ENCODE measurements around the gene BPI.
A peak's percentile ranks its signal among the peaks of the same experiment; 100 is the strongest.

BPI gene

DNA sequence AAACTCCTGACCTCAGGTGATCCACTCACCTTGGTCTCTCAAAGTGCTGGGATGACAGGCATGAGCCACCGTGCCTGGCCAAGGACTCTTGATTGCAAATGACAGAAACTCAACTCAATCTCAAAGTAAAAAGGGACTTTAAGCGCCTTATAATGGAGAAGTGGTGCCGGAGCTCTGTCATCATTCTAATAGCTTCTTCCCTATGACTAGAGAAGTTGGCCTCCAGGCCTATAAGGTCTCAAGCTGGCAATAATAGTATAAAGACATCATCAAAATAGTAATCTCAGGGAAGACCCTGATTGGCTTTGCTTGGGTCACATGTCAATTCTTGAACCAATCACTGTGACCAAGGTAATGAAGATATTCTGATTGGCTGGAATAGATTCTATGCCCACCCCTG lies 34.9 kb upstream of the BPI start:
- no peak overlapping the region for H3K4me3 ChIP-seq (ENCODE audit: low read depth, low read length)
- TF ChIP-seq, protein P1, sequence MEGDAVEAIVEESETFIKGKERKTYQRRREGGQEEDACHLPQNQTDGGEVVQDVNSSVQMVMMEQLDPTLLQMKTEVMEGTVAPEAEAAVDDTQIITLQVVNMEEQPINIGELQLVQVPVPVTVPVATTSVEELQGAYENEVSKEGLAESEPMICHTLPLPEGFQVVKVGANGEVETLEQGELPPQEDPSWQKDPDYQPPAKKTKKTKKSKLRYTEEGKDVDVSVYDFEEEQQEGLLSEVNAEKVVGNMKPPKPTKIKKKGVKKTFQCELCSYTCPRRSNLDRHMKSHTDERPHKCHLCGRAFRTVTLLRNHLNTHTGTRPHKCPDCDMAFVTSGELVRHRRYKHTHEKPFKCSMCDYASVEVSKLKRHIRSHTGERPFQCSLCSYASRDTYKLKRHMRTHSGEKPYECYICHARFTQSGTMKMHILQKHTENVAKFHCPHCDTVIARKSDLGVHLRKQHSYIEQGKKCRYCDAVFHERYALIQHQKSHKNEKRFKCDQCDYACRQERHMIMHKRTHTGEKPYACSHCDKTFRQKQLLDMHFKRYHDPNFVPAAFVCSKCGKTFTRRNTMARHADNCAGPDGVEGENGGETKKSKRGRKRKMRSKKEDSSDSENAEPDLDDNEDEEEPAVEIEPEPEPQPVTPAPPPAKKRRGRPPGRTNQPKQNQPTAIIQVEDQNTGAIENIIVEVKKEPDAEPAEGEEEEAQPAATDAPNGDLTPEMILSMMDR (IDR thresholded peaks at IDR 0.05; ENCODE audit: low read depth, low read length, missing control alignments) = no peak
- DNase-seq (ENCODE audit: low read depth) = no peak
- in situ Hi-C loops (cut with HindIII; ENCODE audit: low sequenced_read_pairs) = no loop called here

DNA sequence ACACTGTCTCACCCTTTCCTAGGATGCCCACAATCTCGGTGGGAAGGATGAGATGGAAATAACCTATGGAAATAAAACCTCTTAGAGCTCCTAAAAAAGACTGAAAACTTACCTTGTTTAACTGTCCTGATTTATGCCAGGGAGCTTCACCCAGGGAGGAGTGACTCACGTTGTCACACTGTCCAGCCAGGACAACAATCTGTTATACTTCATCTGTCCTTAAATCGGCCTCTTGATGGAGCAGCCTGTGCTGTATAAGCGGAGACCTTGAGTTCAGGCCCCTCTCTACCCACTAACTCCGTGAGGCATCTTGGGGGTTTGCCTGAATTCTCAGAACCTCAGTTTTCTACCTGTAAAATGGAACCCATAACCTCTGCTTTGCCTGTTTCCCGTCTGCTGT lies 34.2 kb upstream of the BPI start:
- DNase-seq (ENCODE audit: low read depth) = no peak
- in situ Hi-C loops (cut with HindIII; ENCODE audit: low sequenced_read_pairs) = no loop called here
- TF ChIP-seq, protein P1 (IDR thresholded peaks at IDR 0.05; ENCODE audit: low read depth, low read length, missing control alignments) = no peak
- H3K4me3 ChIP-seq (ENCODE audit: low read depth, low read length) = no peak overlapping the region

DNA sequence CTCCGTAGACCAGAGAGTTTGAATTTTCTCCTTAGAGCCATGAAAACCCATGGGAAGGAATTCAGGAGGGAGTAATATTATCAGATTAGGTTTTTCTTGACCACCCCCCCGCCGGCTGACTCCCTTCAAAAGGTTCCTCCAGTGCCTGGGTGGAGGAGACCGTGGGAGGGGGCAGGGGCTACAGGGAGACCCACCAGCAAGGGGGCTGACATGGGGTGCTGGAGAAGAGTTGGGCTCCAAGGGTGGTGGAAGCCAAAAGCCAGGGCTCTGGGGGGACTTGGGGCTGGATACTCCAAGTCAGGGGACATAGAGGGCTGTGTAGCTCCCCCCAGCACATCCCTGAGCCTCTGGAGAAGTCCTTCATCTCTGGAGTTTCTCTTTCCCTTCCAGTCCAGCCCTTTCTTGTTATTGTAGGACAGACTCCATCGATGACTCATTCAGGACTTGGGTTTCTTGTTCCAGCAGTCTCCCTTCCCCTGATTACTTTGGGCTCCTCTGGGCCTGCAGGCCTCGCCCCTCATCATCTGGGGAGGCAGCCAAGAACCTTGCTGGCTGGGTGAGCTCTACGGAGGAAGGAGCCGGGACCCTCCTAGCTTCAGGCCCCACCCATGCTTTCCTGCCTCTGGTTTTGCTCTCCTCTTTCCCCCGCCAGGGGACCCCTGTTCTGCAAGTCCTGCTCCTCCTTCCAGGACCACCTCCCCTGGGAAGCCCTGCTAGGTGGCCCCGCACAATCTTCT lies 32.9 kb upstream of the BPI start:
- in situ Hi-C loops (cut with HindIII; ENCODE audit: low sequenced_read_pairs) = no loop called here
- peak; percentile 97 for DNase-seq (ENCODE audit: low read depth)
- no peak overlapping the region for H3K4me3 ChIP-seq (ENCODE audit: low read depth, low read length)
- TF ChIP-seq, protein P1 (IDR thresholded peaks at IDR 0.05; ENCODE audit: low read depth, low read length, missing control alignments) = no peak

DNA sequence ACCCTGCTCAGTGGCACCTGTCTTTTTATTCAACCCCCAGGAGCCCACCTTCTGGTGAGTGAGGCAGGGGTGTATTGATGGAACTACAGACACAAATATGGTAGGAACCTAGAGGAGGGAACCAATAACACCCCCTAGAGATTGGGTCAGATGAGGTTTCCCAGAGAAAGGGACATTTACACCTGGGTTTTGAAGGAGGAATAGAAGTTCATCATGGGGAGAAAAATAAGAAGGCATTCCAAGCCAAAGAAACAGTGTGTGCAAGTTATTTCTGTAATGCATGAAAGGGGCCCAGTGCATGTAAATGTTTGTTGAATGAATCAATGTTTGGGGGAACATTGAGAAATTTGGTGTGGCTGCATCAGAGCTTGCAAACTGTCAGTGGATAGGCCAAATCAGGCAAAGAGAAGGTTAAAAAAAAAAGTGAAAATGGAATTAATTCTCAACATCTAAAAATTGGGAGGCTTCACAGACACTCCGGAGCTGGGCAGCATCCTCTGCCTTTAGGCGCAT lies 32.3 kb upstream of the BPI start:
- no peak overlapping the region for H3K4me3 ChIP-seq (ENCODE audit: low read depth, low read length)
- no peak for DNase-seq (ENCODE audit: low read depth)
- in situ Hi-C loops (cut with HindIII; ENCODE audit: low sequenced_read_pairs) = no loop called here
- TF ChIP-seq, protein P1 (IDR thresholded peaks at IDR 0.05; ENCODE audit: low read depth, low read length, missing control alignments) = no peak

DNA sequence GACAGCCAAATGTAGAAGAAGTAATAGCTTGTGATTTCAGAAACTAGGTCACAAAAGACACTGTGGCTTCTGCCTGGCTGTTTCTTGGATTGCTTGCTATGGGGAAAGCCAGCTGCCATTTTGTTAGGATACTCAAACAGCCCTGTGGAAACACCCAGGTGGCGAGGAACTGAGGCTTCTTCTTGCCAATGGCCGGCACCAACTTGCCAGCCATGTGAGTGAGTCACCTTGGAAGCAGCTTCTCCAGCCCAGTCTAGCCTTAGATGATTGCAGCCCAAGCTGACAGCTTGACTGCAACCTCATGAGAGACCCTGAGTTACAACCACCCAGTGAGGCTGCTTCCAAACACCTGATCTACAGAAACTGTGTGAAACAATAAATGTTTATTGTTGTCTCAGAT lies 31.6 kb upstream of the BPI start:
- in situ Hi-C loops (cut with HindIII; ENCODE audit: low sequenced_read_pairs) = no loop called here
- no peak overlapping the region for H3K4me3 ChIP-seq (ENCODE audit: low read depth, low read length)
- no peak for DNase-seq (ENCODE audit: low read depth)
- TF ChIP-seq, protein P1 (IDR thresholded peaks at IDR 0.05; ENCODE audit: low read depth, low read length, missing control alignments) = no peak

- in situ Hi-C loops (cut with HindIII; ENCODE audit: low sequenced_read_pairs) = no loop called here
- DNase-seq (ENCODE audit: low read depth) = no peak
- no peak overlapping the region for H3K4me3 ChIP-seq (ENCODE audit: low read depth, low read length)
- TF ChIP-seq, protein P1 (IDR thresholded peaks at IDR 0.05; ENCODE audit: low read depth, low read length, missing control alignments) = no peak
Measured at GRCh38 chr20:38272961-38273360, 31.0 kb upstream of the BPI start.
